Measurements from ENCODE around the gene NAT14.
"Not testable (repeated sequence)": the region's sequence is repeated elsewhere in the genome, so short reads cannot be mapped to it uniquely, and the experiment has no call there.

NAT14 gene

DNA sequence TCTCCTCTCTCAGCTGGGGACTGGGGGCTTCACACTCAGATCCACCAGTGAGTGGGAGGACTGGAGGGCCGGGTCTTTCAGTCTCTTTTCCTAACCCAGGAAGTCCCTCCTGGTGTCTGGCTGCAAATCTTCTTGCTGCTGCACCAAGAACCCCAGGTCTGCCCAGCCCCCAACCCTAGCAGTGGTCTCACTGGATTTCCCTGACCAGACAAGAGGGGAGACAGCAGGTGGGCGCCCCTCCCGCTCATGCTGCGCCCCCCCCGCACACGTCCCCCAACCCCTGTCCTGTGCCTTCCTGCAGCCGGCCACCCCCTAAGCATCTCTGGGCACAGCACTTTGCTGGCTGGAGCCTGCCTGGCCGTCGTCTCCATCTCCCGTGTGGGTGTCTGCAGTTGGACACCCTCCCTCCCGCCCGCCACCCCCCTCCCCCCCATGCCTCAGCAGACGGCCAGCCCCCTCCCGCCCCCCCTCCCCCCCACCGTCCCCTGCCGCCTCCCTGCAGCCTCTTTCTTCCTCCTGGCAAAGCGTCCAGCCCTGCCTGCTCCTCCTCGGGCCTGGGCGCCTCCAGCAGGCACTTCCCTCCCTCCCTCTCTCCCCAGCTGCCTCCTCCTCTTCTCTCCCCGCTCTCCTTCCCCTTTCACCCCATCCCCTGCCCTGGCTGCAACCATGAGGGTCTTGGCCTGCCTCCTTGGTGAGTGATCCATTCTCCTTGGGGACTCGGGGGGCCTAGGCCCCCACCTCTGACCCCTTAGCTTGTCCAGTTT is 3.1 kb downstream of the NAT14 start, which contains the start of gene SSC5D:
Gene SSC5D (plus strand): TSS at position 513 of the 764 bp plus-strand sequence. CDS start 154 bp downstream, at position 667.
- DNase-seq = peak; percentile 11

GRCh38 chr19:55488986-55489710 is 4.2 kb downstream of the NAT14 start:
- no peak for DNase-seq

DNA sequence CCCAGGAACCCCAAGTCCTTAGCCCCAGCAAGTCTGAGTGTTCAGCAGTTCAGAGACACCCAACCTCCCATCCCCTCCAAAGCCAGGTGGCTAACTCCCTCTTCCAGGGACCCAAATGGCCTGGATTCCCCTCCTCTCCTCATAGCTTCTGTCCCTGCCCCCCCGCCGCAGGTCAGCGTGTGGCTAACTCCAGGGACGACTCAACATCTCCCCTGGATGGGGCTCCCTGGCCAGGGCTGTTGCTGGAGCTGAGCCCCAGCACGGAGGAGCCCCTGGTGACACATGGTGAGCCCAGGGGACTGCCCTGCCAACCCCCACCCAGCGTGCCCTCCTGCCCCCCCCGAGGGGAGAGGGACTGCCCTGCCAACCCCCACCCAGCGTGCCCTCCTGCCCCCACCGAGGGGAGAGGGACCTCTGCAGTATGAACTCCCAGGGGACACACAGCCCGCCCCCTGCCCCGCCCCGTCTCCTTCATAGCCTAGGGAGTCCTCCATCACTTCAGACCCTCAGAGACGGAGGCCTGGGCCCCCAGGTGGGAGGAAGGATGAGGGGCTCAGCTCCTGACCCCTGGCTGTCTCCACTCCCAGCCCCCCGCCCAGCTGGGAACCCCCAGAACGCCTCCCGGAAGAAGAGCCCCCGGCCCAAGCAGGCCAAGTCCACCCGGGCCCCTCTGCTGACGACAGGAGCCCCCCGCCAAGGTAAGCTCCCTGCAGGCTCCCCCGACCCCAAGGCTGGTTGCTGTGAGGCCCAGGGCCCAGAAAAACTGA is 4.9 kb downstream of the NAT14 start:
- no peak for DNase-seq

DNA sequence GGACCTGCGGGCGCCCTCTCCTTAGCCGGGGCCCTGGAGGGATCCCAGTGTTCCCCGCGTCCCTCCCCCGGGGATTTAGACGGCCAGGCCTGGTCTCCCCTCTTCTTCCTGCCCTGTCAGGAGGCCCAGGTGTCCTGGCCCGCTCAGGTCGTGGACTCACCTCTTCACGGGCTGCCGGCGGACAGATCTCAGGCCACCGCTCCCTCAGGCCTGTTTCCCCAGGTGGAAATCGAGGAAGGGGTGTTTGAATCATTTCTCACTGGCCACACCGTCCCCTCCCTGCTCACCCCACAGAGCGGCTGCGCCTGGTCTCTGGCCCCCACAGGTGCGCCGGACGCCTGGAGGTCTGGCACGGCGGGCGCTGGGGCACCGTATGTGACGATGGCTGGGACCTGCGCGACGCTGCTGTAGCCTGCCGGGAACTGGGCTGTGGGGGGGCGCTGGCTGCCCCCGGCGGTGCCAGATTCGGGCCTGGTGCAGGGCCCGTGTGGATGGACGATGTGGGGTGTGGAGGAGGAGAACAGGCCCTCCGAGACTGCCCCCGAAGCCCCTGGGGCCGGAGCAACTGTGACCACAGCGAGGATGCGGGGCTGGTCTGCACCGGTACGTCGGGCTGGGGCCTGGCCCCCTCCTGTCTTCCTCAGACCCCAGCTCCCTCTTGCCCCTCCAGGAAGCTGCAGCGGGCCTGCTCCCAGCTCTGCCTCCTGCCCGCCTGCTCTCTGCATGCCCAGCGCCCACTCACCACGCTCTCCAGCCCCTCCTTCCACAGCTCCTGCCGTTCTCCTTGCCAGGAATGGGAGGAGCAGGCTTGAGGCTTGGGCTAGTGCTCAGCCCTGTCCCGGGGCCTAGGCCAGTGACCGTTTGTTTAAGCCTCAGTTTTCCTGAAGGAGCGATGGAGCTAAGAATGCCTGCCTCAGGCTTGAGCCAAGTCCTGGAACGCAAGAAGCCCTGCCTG is 5.8 kb downstream of the NAT14 start:
- DNase-seq = no peak

DNA sequence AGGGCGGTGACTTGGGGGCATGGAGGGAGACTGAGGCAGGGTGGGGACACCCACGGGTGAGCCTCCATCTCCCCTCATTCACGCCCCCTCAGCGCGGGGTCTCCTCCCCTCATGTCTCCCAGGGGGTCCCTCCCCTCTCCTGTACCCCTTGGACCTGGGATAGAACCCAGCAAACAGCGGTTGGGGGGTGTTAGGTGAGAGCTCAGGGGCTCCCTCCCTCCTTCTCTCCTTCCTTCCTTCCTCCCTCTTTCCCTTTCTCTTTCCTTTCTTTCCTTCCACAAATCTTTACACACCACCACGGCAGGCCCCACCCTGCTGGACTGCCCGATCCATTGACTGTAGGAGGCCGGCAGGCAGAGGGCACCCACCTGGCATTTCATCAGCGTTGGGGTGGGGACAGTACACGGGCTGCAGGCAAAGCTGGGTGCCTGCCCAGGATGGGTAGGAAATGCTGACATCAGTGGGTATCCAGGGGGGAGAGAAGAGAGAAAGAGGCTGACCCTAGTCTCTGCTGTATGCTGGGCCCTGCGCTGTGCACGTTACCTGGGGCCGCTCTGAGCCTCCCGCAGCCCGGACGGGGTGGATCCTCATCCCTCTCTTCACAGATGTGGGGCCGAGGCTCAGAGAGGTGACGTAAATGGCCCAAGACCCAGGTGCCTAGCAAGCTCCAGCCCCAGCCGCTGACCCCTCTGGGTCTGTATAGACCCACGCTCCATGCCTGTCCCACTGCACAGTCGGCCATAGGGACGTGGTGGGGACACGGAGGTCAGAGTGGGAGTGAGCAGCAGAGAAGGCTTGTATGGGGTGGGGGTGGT is 6.8 kb downstream of the NAT14 start:
- no peak for DNase-seq

DNA sequence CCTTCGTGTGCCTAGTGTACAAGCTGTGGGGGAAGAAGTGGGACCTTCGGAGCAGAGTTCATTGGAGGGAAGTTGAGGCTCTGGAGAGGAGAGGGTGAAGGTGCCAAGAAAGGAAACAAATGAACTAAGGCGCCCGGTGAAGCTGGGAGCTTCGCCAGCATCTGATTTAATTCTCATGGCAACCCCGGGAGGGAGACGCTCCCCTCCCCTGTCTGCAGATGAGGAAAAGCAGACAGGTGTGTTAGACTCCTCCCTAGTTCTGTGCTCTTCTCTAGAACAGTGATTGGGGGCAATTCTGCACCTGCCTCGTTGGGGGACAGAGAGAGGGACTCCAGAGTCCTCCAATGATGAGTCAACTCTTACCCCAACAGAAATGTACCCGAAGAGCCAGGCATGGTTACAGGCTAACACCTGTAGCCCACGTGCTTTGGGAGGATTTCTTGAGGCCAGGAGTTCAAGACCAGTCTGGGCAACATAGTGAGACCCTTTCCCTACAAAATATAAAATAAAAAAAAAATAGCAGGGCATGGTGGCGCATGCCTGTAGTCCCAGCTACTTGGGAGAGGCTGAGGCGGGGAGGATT is 7.5 kb downstream of the NAT14 start:
- DNase-seq = no peak

- no peak for DNase-seq
These were observed 8.2 kb downstream of the NAT14 start for GRCh38 chr19:55493052-55493644.

GRCh38 chr19:55493645-55494171 is 8.7 kb downstream of the NAT14 start:
- no peak for DNase-seq

DNA sequence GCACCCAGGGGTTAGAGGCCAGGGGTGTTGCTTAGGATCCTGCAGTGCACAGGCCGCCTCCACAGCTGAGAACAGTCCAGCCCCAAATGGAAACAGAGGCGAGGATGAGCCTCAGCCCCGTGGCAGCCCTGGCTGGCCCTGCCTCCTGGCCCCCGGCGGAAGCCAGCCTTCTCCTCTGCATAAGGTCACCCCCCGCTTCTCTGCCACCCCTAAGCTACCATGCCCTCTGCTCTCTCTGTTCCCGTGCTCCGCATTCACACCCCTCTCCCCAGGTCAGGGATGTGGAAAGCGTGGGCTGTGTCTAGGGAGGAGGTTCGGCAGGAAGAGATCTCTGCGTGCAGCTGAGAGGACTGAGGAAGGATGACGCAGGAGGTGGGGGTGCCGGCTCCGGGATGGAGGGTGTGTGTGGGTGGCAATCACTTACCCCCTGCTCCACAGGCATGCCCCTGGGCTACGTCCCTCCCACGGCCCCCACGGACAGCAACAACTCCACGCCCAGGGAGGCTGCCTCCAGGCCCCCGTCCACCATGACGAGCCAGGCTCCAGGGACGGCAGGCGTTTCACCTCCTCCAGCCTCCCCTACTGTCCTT is 9.3 kb downstream of the NAT14 start:
- no peak for DNase-seq

- DNase-seq = no peak
These were observed 10.8 kb downstream of the NAT14 start for GRCh38 chr19:55495646-55496349.

- not testable (repeated sequence) for DNase-seq
These were observed 11.8 kb downstream of the NAT14 start for GRCh38 chr19:55496820-55497219.

DNA sequence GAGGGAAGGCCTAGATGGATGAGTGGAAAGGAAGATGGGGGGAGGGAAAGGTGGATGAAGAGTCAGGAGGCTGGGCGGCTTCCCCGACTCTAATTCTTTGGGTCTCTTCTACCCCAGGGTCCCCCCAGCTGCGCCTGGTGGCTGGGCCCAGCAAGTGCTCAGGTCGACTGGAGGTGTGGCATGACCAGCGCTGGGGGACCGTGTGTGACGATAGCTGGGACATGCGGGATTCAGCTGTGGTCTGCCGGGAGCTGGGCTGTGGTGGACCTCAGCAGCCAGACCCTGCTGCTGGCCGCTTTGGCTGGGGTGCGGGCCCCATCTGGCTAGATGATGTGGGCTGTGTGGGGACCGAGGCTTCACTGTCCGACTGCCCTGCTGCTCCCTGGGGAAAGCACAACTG is 12.8 kb downstream of the NAT14 start:
- DNase-seq = no peak

- DNase-seq = no peak
These were observed 13.4 kb downstream of the NAT14 start for GRCh38 chr19:55498246-55498840.

DNA sequence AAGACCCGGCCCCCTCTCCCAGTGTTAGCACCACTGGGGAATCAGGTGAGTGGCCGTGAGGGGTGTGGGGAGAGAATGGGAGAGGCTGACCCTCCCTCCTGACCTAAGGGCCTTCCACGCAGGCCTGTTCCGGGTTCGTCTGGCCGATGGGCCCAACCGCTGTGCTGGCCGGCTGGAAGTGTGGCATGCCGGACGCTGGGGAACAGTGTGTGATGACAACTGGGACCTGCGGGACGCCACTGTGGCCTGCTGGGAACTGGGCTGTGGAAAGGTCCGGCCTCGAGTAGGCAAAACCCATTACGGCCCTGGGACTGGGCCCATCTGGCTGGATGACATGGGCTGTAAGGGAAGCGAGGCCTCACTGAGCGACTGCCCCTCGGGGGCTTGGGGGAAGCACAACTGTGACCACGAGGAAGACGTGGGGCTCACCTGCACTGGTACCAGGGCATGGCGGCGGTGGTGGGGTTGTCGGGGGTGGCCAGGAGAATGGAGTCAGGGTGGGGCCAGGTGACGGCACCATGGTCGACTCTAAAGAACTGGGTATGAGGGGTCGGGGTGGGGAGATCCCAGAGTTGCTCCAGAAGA is 15.5 kb downstream of the NAT14 start:
- no peak for DNase-seq

GRCh38 chr19:55502197-55502952 is 17.4 kb downstream of the NAT14 start:
- no peak for DNase-seq

DNA sequence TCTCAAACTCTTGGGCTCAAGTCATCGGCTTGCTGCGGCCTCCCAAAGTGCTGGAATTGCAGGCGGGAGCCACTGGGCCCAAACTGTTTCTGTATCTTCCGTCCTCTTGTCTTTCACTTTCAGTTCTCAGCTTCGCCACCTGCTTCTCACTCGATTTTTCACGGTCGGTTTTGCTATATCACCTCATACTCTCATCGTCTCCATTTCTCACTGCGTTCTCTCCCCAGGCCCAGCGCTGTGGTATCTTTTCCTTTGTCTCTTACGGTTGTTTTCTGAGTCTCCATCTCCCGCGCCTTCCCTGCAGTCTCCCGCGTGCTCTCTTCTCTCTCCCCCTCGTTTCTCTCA is 18.1 kb downstream of the NAT14 start:
- no peak for DNase-seq

DNA sequence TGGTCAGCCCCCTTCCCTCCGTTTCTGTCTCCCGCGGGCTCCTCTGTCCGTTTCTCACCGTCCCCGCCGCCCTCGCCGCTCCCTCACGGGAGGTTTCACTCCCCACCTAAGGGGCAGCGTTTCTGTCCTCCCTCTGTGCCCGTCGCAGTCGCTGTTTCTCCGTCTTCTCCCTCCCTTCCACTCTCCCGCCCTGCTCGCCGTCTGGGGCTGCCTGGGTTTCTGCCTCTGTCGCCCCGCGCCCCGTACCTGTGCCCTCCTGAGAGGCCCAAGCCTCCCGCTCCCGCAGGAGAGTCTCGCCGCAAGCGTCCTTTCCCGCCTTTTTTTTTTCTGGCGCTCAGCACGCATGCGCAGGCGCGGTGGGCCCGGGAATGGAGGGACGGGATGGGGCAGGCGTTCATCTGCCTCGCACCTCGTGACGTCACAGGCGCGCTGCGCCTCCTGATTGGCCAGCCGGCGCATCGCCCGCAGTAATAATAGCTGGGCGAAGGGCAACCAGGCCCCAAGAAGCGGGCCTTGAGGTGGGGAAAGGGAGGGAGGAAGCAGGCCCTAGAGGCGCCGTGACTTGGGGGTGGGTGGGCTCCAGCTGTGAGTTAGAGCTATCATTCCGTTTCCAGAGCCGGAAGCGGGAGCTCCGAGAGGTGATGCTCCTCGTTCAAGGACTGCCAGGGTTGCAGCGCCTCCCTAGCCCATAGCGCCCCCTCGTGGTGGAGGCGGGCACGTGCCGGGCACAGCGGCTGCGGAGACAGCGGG is 18.7 kb downstream of the NAT14 start:
- peak; percentile 88 for DNase-seq
